NCI-H524 treated with DMSO at 0.1 percent for 48 hours (cell line): ENCODE data around the gene SMAD7.

Experiments used
- DNase-seq: peaks from one replicate; lab custom pipeline; 2025; lab: John Stamatoyannopoulos, UW

The SMAD7 gene

GRCh38 chr18:48914581-48915251, 36.0 kb downstream of the SMAD7 start:
- DNase-seq: no peak

GRCh38 chr18:48913775-48914174, 37.0 kb downstream of the SMAD7 start:
- no peak for DNase-seq

- no peak for DNase-seq
Measured at GRCh38 chr18:48913201-48913600, 37.6 kb downstream of the SMAD7 start.

DNA sequence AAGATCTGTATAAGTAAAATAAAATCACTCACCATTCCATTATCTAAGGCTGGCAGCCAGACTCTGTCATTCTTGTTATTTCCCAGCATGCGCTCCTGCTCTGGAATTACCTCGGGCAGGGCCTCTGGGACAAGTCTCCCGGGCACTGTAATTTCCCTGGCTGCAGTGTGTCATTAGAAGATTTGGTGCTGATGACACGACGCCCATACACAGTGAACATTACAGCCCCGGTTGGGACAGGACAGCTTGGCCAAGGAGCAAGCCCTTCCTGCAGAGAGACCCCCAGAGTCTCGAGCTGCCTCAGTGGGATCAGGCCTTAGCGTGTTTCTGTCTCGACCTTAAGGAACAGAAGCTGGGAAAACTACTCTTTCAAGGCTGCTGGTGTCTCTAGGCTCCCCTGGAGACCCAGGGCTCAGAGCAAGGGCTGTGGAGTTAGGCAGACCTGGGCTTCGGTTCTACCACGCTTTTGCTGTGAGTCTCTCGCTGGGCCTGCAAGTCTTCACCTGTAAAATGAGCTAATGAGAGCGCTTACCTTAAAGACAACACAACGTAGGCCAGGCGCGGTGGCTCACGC, 39.7 kb downstream of the SMAD7 start:
- DNase-seq: no peak

DNA sequence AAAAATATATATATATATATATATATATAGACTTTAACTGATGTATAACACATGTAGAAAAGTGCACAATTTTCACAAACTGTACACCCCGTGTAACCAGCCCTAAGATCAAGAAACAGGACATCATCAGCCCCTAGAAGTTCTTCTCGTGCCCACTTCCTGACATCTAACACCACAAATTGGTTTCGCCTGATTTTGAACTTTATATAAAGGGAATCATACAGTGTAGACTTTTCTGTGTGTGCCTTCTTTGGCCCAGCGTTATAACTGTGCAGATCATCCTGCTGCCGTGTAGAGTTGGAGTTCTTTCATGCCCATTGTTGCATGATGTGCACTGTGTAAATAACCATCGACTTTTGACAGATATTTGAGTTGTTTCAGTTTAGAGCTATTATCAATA, 41.0 kb downstream of the SMAD7 start:
- no peak for DNase-seq

DNA sequence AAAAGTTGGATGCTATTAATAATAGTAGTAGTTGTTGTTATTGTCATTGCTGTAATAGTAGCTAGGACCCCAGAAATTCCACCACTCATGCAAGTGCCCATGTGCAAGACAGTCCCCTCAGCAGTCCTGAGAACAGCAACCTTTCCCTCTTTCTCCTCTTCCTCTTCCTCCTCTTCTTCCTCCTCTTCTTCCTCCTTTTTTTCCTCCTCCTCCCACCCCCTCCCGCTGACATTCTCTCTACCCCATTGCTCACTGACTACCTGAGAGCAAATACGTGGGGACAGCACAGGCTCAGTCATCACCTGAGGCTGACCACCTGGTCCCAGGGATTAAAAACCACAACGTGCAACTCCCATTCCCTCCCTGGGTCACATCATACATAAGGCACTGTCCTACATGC, 41.8 kb downstream of the SMAD7 start:
- no peak for DNase-seq

- DNase-seq: no peak
Measured at GRCh38 chr18:48905513-48905912, 45.3 kb downstream of the SMAD7 start.

GRCh38 chr18:48904847-48905394, 45.8 kb downstream of the SMAD7 start:
- no peak for DNase-seq

- no peak for DNase-seq
Measured at GRCh38 chr18:48904091-48904490, 46.7 kb downstream of the SMAD7 start.

DNA sequence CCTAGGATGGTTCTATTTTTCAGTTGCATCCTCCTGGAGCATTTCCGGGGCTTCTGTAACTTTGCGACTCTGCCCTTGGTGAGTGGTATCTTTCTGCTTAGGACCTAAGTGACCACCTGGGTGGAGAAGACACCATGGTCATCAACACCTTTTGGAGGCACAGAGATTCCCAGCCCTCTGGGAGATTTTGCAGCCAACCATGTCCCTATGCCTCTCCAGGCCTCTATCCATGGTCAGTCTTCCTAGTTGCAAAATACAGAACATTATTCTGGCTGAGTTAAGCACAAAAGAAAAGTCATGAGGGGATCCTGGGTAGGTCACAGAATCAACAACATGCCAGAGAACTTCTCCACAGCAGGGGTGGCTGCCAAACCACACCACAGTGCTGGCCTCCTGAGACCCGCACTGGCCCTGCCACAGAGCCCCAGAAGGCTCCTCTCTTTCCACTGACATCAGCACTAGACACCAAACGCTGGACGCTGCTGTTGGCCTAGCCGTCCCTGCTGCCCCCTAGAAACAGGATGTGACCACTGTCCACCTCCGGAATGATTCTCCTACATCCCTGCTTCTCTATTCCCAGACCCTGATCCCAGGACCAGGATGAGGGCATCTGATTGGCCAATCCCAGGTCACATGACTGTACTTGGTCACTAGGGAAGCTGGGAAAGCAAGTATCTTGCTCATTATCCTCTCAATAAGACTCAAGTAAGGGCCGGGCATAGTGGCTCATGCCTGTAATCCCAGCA, 47.7 kb downstream of the SMAD7 start:
- DNase-seq: no peak

GRCh38 chr18:48902023-48902855, 48.5 kb downstream of the SMAD7 start:
- DNase-seq: no peak

DNA sequence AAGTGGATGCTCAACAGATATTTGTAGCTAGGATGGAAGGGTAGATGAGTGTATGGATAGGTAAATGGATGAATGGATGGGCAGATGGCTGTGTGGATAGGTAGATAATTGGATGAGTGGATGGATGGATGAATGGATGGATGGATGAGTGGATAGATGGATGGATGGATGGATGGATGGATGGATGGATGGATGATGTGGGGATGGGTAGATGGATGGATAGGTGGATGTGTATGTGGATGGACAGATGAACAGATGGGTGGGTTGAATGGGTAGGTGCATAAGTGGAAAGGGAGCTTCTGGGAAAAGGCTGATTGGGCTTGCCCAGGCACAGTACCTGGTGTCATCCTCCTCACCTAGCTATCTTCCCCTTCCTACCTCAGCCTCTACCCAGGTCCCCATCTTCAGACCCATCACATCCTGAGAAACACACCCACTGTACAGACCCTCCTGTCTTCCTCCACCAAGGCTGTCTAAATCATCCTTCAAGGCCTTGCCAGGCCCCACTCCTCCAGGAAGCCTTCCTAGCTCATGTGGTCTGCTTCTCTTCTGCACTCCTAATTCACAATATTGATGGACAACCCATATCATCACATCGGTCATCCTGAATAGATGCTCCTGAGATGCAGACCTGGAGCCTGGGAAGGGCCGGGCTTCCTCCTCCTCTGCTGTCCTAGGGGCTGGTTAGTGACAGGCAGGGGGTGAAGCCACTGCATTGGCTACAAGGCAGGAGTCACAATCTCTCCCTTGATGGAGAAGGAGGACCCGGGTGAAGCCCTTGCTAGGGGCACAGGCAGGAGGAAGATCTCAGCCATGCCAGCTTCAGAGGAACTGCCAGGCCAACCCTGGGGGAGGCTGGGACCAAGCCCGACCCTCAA, 49.4 kb downstream of the SMAD7 start:
- no peak for DNase-seq

GRCh38 chr18:48900469-48900868, 50.3 kb downstream of the SMAD7 start:
- DNase-seq: no peak

DNA sequence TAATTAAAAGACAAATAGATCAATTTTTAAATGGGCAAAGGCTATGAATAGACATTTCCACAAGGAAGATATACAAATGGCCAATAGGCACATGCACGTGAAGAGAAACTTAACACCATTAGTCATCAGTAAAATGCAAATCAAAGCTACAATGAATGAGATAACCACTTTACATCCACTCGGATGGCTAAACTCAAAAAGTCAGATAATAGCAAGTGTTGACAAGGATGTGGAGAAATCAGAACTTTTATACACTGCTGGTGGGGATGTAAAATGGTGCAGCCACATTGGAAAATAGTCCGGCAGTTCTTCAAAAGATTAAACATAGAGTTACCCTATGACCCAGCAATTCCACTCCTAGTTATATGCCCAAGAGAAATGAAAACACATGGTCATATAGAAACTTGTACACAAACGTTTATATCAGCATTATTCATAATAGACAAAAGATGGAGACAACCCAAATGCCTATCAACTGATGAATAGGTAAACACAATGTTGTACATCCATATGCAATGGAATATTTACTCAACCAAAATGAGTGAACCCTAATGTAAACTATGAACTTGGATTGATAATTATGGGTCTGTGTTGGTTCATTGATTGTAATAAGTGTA, 51.1 kb downstream of the SMAD7 start:
- no peak for DNase-seq

DNA sequence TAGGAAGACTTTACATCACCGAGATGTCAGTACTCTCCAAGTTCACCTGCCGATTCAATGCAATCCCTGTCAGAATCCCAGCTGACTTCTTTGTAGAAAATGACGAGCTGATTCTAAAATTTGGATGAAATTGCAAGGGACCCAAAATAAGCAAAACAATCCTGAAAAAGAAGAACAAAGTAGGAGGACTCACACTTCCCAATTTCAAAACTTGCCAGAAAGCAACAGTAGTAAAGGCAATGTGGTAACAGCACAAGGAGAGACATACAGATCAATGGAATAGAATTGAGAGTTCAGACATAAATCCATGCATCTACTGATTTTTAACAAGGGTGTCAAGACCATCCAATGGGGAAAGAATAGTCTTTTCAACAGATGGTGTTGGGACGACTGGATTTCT, 52.2 kb downstream of the SMAD7 start:
- DNase-seq: no peak

DNA sequence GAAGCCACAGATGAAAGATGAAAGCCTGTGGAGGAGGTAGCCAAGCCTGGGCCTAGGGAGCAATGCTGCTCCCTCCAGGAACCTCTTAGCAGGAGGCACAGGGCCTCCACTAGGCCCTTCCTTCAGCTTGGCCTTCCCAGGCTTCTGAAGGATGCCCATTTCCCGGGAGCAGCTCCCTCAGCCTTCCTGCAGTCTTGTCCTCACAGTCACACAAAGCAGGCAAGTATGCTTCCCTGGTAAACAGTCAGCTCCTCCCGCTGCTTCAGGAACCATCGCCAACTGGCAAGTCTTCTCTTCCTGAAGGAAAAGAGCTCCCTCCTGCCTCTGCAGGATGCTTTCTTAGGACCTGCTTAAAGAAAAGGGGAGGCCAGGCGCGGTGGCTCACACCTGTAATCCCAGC, 53.2 kb downstream of the SMAD7 start:
- DNase-seq: no peak

GRCh38 chr18:48896875-48897511, 53.8 kb downstream of the SMAD7 start:
- DNase-seq: no peak

- no peak for DNase-seq
Measured at GRCh38 chr18:48896326-48896874, 54.4 kb downstream of the SMAD7 start.

- DNase-seq: no peak
Measured at GRCh38 chr18:48894799-48895346, 55.9 kb downstream of the SMAD7 start.
